ENCODE results near the gene GABRP.
"Not testable (repeated sequence)": the region's sequence is repeated elsewhere in the genome, so short reads cannot be mapped to it uniquely, and the experiment has no call there.

Gene GABRP

DNA sequence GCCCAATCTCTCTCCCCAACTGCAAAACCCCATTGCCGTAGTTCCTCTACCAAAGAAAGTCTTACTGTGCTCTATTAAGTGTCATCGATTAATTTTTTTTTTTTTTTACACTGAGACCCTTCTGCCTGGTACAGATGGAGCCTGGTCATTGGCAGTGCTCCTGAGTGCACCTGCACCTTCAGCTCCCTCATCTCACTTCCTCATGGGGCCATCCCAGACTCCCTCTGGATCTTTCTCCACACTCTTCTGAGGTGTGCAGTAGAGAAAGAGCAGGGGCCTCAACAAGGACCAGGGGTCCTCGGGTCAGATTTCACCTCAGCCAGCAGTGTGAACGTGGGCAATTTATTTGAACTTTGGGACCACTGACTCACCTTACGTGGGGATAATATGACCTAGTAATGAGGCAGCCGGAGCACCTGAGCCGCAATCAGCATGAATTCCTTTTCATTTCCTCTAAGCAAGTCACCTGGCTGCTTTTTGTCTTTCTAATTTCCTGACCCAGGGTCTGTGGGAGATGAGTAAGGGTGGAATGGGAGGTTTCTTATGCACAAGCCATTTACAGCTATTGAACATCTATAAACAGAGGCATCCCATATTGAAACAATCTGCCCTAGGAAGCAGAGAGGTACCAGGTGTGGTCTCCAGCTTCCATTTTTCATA is 22.3 kb upstream of the GABRP start:
- H3K27ac ChIP-seq (ENCODE audit: low read depth, low read length): no peak overlapping the region
- H3K27me3 ChIP-seq (ENCODE audit: control insufficient read depth, low read length): no peaks in the 10 kb centered on the region
- no peaks in the 10 kb centered on the region for H3K9me3 ChIP-seq (ENCODE audit: control insufficient read depth, insufficient read depth, low read length)
- TF ChIP-seq EZH2phosphoT487 (IDR thresholded peaks at IDR 0.05; ENCODE audit: borderline replicate concordance, low read length) (no peak), CTCF (IDR thresholded peaks at IDR 0.05; ENCODE audit: low read depth, low read length, poor library complexity, severe bottlenecking) (no peak)
- no peak overlapping the region for H3K4me3 ChIP-seq (ENCODE audit: low read length)
- H3K4me1 ChIP-seq (ENCODE audit: control insufficient read depth, low read length): no peaks in the 10 kb centered on the region
- H3K9me2 ChIP-seq (replicated peaks; ENCODE audit: control insufficient read depth, low read length): no peaks in the 10 kb centered on the region
- no peaks in the 10 kb centered on the region for H4K20me1 ChIP-seq (ENCODE audit: control insufficient read depth, insufficient read depth, low read depth, low read length)
- no peaks in the 10 kb centered on the region for H3K36me3 ChIP-seq (ENCODE audit: control insufficient read depth, low read length)
- no peak overlapping the region for H3K4me2 ChIP-seq (ENCODE audit: low read length)
- H3K79me2 ChIP-seq (ENCODE audit: control insufficient read depth, low read length): no peaks in the 10 kb centered on the region
- no peaks in the 10 kb centered on the region for H3F3A ChIP-seq (ENCODE audit: control insufficient read depth, insufficient read depth)

DNA sequence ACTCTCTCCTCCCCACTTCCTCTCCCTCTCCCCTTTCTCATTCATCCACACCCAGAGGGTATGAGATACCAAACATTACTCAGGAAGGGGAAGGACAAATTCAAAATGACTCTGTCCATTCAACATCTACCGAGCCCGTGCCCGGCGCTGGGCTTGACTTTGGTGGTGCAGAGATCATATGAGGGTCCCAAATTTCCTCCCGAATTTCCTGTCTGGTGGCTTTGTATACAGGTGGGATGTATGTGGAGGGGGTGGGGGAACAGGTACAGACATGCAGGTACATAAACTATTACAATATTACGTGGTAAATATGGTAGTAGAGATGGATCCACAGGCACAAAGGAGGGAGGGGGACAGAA is 21.8 kb upstream of the GABRP start:
- H3K79me2 ChIP-seq (ENCODE audit: control insufficient read depth, low read length): no peaks in the 10 kb centered on the region
- no peak overlapping the region for H3K4me2 ChIP-seq (ENCODE audit: low read length)
- H3K27me3 ChIP-seq (ENCODE audit: control insufficient read depth, low read length): no peaks in the 10 kb centered on the region
- TF ChIP-seq CTCF (IDR thresholded peaks at IDR 0.05; ENCODE audit: low read depth, low read length, poor library complexity, severe bottlenecking): no peak
- TF ChIP-seq EZH2phosphoT487 (IDR thresholded peaks at IDR 0.05; ENCODE audit: borderline replicate concordance, low read length): no peak
- H3K4me1 ChIP-seq (ENCODE audit: control insufficient read depth, low read length): no peaks in the 10 kb centered on the region
- no peaks in the 10 kb centered on the region for H4K20me1 ChIP-seq (ENCODE audit: control insufficient read depth, insufficient read depth, low read depth, low read length)
- H3K27ac ChIP-seq (ENCODE audit: low read depth, low read length): no peak overlapping the region
- H3K4me3 ChIP-seq (ENCODE audit: low read length): no peak overlapping the region
- no peaks in the 10 kb centered on the region for H3K9me2 ChIP-seq (replicated peaks; ENCODE audit: control insufficient read depth, low read length)
- no peaks in the 10 kb centered on the region for H3K36me3 ChIP-seq (ENCODE audit: control insufficient read depth, low read length)
- no peaks in the 10 kb centered on the region for H3K9me3 ChIP-seq (ENCODE audit: control insufficient read depth, insufficient read depth, low read length)
- H3F3A ChIP-seq (ENCODE audit: control insufficient read depth, insufficient read depth): no peaks in the 10 kb centered on the region

DNA sequence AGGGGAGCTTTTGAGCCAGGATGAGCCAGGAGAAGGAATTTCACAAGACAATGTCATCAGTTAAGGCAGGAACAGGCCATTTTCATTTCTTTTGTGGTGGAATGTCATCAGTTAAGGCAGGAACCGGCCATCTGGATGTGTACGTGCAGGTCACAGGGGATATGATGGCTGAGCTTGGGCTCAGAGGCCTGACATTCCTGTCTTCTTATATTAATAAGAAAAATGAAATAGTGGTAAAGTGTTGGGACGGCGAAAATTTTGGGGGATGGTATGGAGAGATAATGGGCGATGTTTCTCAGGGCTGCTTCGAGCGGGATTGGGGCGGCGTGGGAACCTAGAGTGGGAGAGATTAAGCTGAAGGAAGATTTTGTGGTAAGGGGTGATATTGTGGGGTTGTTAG is 21.2 kb upstream of the GABRP start:
- H3K4me1 ChIP-seq (ENCODE audit: control insufficient read depth, low read length); H3K4me3 ChIP-seq (ENCODE audit: low read length); H3K79me2 ChIP-seq (ENCODE audit: control insufficient read depth, low read length); H3K27ac ChIP-seq (ENCODE audit: low read depth, low read length); H3K9me2 ChIP-seq (replicated peaks; ENCODE audit: control insufficient read depth, low read length); H3F3A ChIP-seq (ENCODE audit: control insufficient read depth, insufficient read depth); H3K27me3 ChIP-seq (ENCODE audit: control insufficient read depth, low read length); H3K9me3 ChIP-seq (ENCODE audit: control insufficient read depth, insufficient read depth, low read length); H3K4me2 ChIP-seq (ENCODE audit: low read length); H3K36me3 ChIP-seq (ENCODE audit: control insufficient read depth, low read length); H4K20me1 ChIP-seq (ENCODE audit: control insufficient read depth, insufficient read depth, low read depth, low read length): not testable (repeated sequence)

DNA sequence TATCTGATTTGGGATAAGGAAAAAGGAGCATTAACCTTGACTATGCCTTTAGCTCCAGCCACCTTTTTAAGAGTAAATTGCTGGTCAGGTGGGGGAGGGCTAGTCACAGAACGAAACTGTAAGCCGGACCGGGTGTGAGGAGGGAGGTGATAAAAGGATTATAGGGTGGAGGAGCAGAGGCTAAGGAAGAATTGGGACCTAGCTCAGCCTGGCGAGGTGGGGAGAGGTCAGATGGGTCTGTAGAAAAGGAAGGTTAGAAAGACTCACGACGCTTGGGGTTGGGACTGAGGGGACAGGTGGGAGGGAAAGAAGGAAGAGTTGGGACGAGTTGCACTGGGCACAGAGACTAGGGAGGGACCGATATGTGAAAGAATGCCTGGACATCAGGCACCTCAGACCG is 17.7 kb upstream of the GABRP start:
- not testable (repeated sequence) for H4K20me1 ChIP-seq (ENCODE audit: control insufficient read depth, insufficient read depth, low read depth, low read length); H3K27me3 ChIP-seq (ENCODE audit: control insufficient read depth, low read length); H3K9me3 ChIP-seq (ENCODE audit: control insufficient read depth, insufficient read depth, low read length); H3K27ac ChIP-seq (ENCODE audit: low read depth, low read length); H3K9me2 ChIP-seq (replicated peaks; ENCODE audit: control insufficient read depth, low read length); H3K4me1 ChIP-seq (ENCODE audit: control insufficient read depth, low read length); H3K4me3 ChIP-seq (ENCODE audit: low read length); H3K79me2 ChIP-seq (ENCODE audit: control insufficient read depth, low read length); H3F3A ChIP-seq (ENCODE audit: control insufficient read depth, insufficient read depth); H3K4me2 ChIP-seq (ENCODE audit: low read length); H3K36me3 ChIP-seq (ENCODE audit: control insufficient read depth, low read length)

Measured in DOHH2 (cell line).